ENCODE results near the gene C10orf95. TPM values are rescaled to one million over a fixed set of nuclear protein-coding genes. Genes with fewer than 3 reads are reported as not detected.

The C10orf95 gene
- total and polyA plus RNA-seq, 10 of the 15 experiments (the other 5 are each of a cell fraction or from before 2014, with no cell fraction given): 0.06 to 1.1 (median 0.31) TPM

DNA sequence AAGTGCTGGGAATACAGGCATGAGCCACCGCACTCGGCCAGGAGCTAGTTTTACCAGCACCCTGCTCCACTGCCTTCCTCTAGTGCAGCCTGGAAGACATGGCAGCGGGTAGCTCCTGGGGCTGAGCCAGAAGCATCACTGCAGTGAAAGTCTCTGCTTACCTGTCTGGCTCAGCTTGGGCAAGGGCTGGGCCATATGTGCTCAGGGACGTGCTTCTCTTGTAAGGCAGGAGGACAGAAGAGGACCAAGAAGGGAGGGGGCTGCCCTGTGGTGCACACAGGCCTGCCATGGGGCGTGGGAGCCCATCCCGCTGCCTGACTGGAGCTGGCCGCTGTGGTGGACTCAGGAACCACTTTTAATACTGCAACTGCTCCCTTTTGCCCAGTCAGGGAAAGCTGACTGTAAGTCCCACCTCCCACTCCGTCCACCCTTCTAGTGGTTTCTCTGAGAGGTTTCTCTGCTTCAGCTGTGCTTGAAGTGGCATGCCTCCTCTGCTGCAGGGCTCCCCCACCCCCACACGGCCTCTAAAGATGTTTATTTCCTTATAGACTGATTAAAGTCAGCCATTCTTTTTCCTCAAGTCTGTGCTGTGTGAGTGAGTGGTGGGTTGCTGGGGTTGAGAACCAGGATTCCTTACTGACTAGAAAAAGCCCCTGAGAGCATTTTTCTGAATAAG lies 25.3 kb upstream of the C10orf95 start (continued):
- TF ChIP-seq, protein P1, sequence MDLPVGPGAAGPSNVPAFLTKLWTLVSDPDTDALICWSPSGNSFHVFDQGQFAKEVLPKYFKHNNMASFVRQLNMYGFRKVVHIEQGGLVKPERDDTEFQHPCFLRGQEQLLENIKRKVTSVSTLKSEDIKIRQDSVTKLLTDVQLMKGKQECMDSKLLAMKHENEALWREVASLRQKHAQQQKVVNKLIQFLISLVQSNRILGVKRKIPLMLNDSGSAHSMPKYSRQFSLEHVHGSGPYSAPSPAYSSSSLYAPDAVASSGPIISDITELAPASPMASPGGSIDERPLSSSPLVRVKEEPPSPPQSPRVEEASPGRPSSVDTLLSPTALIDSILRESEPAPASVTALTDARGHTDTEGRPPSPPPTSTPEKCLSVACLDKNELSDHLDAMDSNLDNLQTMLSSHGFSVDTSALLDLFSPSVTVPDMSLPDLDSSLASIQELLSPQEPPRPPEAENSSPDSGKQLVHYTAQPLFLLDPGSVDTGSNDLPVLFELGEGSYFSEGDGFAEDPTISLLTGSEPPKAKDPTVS (IDR thresholded peaks at IDR 0.05; ENCODE audit: low read depth, low read length): no peak
- TF ChIP-seq WRNIP1 (IDR thresholded peaks at IDR 0.05; ENCODE audit: borderline replicate concordance, low read depth, low read length): no peak

DNA sequence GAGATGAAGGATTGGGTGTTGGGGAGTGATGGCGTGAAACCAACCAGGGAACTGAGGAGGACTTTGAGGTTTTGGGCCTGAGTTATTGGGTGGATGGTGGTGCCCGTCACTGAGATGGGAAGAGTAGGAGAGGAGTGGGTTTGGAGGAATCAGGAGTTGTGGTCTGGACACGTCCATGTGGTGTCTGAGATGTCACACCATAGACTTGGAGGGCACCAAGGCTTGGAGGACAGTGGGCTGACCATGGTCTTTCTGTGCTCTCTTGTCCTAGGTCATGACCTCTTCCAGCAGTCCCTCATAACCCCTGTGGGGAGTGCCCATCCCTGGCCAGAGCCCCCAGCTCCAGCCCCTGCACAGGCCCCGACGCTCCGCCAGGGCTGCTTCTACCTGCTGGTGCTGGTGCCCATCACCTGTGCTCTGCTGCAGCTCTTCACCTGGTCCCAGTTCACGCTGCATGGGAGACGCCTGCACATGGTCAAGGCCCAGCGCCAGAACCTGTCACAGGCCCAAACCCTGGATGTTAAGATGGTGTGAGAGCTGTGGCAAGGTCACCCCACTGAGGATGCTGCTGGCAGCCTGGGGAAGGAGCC lies 24.2 kb upstream of the C10orf95 start:
- H3K4me3 ChIP-seq: no peak overlapping the region
- no peak overlapping the region for H3K4me2 ChIP-seq (ENCODE audit: control insufficient read depth, insufficient read depth)
- no peak overlapping the region for H3K9ac ChIP-seq (ENCODE audit: control insufficient read depth, insufficient read depth, low read length)
- H3K27me3 ChIP-seq (replicated peaks in 1 of 2; ENCODE audit: control insufficient read depth in 2 of 2, insufficient read depth in 2 of 2, low read length in 1 of 2): no peaks in the 10 kb centered on the region
- ATAC-seq: no peak
- no TSS peak for BruUV-seq (replicated peaks)
- in situ Hi-C loops (cut with MboI) (no loop called here), intact Hi-C loops (cut with micrococcal nuclease; ENCODE audit: unreplicated experiment) (loop anchor here (5.0 kb wide), 1 partner anchor 248 kb away; the partner anchor contains the start of gene ELOVL3)
- H3K4me1 ChIP-seq (ENCODE audit: control insufficient read depth, insufficient read depth, low read length): no peaks in the 10 kb centered on the region
- no peak for FAIRE-seq
- peaks cover 10 to 12% of the 10 kb centered on the region in 2 experiments for H3K36me3 ChIP-seq (ENCODE audit: control insufficient read depth in 2 of 2, insufficient read depth in 2 of 2, low read length in 1 of 2)
- SMC1A ChIA-PET (ENCODE audit: uncharacterized antibody, unreplicated experiment): interaction anchor here (1.2 kb wide), 1 partner anchor 109 kb away, joined by 3 read pairs; no protein-coding TSS in a partner anchor
- 88% methylated on average over 9 of the region's 9 CpGs for WGBS (ENCODE audit: insufficient coverage, insufficient replicate concordance, low lambda C conversion rate, missing lambda C conversion rate)
- POLR2A ChIA-PET: no interaction called here
- no peak overlapping the region for H3K27ac ChIP-seq (ENCODE audit: control insufficient read depth, insufficient read depth)
- CTCF ChIA-PET: interaction anchor here (0.6 to 1.2 kb wide), 7 partner anchors 28 to 246 kb away, joined by 3 to 5 read pairs (median 3); partner anchors contain the start of genes FBXL15 and SUFU
- H4K20me1 ChIP-seq (ENCODE audit: control insufficient read depth, insufficient read depth): no peaks in the 10 kb centered on the region; the same call in 1 of the 2 replicates
- RAD21 ChIA-PET (ENCODE audit: unreplicated experiment): no interaction called here
- no peak for DNase-seq (ENCODE audit: low read depth, low spot score)
- TF ChIP-seq BACH1 (IDR thresholded peaks at IDR 0.05; ENCODE audit: borderline replicate concordance) (no peak), NBN (IDR thresholded peaks at IDR 0.05) (no peak), EED (IDR thresholded peaks at IDR 0.05; ENCODE audit: low read depth) (no peak), RUNX3 (IDR thresholded peaks at IDR 0.05; ENCODE audit: low read length) (no peak), SREBF2 (IDR thresholded peaks at IDR 0.05; ENCODE audit: low read length) (no peak)
- TF ChIP-seq, protein P2, sequence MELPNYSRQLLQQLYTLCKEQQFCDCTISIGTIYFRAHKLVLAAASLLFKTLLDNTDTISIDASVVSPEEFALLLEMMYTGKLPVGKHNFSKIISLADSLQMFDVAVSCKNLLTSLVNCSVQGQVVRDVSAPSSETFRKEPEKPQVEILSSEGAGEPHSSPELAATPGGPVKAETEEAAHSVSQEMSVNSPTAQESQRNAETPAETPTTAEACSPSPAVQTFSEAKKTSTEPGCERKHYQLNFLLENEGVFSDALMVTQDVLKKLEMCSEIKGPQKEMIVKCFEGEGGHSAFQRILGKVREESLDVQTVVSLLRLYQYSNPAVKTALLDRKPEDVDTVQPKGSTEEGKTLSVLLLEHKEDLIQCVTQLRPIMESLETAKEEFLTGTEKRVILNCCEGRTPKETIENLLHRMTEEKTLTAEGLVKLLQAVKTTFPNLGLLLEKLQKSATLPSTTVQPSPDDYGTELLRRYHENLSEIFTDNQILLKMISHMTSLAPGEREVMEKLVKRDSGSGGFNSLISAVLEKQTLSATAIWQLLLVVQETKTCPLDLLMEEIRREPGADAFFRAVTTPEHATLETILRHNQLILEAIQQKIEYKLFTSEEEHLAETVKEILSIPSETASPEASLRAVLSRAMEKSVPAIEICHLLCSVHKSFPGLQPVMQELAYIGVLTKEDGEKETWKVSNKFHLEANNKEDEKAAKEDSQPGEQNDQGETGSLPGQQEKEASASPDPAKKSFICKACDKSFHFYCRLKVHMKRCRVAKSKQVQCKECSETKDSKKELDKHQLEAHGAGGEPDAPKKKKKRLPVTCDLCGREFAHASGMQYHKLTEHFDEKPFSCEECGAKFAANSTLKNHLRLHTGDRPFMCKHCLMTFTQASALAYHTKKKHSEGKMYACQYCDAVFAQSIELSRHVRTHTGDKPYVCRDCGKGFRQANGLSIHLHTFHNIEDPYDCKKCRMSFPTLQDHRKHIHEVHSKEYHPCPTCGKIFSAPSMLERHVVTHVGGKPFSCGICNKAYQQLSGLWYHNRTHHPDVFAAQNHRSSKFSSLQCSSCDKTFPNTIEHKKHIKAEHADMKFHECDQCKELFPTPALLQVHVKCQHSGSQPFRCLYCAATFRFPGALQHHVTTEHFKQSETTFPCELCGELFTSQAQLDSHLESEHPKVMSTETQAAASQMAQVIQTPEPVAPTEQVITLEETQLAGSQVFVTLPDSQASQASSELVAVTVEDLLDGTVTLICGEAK (IDR thresholded peaks at IDR 0.05; ENCODE audit: borderline replicate concordance): no peak
- H3K9me3 ChIP-seq (replicated peaks; ENCODE audit: control insufficient read depth, insufficient read depth, low read length): no peaks in the 10 kb centered on the region
- H3K79me2 ChIP-seq (ENCODE audit: control insufficient read depth, insufficient read depth, low read length): no peaks in the 10 kb centered on the region
- no peak overlapping the region for H2AFZ ChIP-seq (ENCODE audit: control insufficient read depth, low read depth, low read length)
